GM18907 (cell line): ENCODE measurements around the gene LRRIQ4.

Experiments
- ATAC-seq: cut with Tn5 transposase; IDR thresholded peaks from one replicate; pipeline ENCODE4 v1.9.1; 2021; ENCODE audit warnings: mild to moderate bottlenecking, moderate library complexity; ENCODE audit not compliant: unreplicated experiment

The LRRIQ4 gene

DNA sequence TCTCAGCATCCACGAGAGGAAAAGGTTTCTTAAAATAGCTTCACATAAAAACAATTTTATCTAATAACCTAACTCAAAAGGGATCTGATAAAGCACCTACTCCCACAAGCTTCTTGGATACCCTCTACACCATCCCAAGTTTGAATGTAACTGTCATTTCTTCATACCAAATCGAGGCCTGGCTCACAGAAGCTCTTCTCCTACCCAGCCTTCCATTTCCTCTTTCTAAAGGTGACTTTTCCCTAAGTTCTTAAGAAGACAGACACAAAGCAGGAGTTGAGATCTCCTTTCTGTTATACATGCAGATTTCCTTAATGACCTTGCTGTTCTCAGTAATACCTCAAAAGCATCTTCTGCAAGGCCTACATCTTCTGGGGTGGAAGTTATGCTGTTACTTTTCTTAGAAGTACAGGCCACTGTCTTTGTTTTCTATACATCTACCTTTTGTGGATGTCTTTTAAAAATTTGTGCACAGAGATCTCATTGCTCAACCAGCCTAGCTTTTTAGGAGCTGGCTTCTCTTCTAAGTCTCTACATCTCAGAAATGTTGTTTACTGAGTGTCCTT is 3.4 kb upstream of the LRRIQ4 start:
- ATAC-seq: no peak

DNA sequence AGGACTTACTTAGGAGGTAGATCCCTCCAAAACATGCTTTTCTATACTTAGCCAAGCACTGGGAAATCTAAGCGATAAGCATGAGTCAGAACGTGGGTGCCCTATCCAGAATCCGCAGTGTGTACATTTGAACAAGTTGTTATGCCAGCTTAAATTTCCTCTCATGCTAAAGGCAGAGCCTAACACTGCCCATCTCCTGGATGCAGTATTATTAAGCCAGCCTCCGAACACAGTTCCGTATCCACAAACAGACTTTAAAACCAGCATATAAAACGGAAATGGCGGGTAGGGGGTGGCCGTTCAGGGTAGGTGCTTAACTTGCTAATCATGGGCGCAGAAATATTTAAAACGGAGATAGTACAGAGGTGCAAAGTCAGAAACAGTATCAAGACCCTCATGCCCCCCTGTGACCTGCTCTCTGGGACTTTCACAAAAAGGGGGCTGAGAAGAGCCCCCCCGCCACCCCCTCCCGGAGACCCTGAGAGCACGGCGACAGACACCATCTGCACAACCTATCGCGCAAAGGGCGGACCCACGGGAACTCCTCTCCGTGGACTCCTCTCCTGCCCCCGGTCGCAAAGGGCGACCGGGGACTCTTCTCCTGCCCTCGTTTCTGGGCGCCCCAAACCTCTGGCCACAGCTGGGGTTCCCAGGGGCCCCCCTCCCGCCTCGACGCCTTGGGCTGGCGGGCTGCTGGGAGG is 889 bp upstream of the LRRIQ4 start:
- peak; percentile 9 for ATAC-seq

DNA sequence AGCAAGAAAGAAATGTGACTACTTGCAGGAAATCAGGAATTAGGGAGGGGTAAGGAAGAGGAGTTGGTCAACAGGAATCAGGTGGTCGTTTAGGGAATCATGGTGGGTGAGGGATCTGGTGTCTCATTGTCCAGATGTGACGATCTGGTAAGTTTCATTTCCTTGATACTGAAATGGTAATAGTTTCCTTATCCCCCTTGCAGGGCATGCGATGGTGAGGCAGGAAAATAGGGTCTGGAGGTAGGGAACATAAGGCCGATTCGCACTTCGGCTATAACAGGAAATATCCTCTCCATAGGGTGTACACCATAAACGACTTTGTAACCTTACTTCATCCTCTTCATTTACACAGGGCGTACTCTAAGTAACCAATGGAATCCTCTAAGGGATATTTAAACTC is 608 bp downstream of the LRRIQ4 start:
- no peak for ATAC-seq

DNA sequence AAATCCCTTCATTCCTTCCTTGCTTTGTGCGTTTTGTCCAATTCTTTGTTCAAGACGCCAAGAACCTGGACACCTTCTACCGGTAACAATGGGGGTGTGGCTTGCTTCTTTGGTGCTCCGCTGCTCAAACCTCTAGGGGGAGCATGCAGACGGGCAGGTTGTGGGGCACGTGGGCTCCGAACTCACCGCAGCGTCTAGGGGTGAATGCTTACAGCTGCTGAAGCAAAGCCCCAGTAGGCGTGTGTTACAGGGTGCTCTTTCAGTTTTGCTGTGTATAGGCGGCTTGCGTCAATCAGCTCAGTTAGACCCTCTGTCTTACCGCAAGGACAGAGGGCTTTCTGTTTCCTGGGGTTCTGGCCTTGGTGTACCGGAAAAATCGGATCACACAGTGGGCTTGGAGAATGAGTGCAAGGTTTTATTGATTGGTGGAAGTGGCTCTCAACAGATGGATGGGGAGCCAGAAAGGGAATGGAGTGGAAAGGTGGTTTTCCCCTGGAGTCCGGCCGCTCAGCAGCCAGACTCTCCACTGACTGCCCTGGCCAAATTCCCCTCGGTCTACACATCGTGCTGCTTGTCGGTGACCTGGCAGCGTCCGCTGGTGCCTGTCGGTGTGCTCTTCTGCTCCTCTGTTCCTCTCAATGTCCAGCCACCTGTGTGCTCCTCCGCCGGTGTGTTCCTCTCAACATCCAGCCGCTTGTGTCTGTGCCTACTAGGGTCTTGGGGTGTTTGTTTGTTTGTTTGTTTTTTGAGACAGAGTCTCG is 1.3 kb downstream of the LRRIQ4 start:
- peak; percentile 91 for ATAC-seq

DNA sequence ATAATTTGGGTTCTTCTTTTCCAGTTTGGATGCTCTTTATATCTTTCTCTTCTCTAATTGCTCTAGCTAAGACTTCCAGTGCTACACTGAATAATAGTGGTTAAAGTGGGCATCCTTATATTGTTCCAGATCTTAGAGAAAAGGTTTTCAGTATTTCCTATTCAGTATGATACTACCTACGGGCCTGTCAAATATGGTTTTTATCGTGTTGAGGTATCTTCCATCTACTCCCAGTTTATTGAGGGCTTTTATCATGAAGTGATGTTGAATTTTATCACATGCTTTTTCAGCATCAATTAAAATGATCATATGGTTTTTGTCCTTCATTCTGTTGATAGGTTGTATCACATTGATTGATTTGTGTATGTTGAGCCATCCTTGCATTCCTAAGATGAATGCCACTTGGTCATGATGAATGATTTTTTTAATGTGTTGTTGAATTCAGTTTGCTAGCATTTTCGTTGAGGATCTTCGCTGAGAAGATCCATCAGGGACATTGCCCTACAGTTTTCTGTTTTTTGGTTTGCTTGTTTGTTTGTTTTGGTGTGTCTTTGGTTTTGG is 3.0 kb downstream of the LRRIQ4 start:
- no peak for ATAC-seq

DNA sequence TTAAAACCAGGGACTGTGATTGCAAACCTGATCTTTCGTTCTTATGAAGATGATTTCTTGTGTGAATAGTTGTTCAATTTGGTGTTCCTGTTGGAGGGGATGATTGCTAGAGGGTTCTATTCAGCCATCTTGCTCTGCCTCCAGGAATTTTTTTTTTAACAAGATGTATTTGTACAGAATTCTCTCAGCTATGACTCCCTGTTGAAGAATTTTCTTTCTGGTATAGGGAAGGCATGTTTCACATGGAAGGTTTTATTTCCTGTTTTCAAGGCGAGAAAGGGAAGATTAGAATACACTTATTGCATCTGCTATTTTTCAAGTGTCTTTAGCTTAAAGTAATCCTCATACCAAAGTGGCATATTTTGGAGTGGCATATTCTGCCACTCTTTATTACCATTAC is 5.6 kb downstream of the LRRIQ4 start:
- ATAC-seq: no peak

DNA sequence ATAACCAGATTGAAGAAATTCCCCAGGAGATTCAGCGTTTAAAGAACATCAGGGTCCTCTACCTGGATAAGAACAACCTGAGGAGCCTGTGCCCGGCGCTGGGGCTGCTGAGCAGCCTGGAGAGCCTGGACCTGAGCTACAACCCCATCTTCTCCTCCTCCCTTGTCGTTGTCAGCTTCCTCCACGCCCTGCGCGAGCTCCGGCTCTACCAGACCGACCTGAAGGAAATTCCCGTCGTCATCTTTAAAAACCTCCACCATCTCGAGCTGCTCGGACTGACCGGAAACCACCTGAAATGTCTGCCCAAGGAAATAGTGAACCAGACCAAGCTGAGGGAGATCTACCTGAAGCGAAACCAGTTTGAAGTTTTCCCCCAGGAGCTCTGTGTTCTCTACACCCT is 9.4 kb downstream of the LRRIQ4 start:
- no peak for ATAC-seq

DNA sequence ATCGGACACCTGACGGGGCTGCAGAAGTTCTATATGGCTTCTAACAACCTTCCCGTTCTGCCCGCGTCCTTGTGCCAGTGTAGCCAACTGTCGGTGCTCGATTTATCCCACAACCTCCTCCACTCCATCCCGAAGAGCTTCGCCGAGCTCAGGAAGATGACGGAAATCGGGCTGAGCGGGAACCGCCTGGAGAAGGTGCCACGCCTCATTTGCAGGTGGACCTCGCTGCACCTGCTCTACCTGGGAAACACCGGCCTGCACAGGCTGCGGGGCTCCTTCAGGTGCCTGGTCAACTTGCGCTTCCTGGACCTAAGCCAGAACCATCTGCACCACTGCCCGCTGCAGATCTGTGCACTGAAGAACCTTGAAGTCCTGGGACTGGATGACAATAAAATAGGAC is 9.9 kb downstream of the LRRIQ4 start:
- no peak for ATAC-seq

DNA sequence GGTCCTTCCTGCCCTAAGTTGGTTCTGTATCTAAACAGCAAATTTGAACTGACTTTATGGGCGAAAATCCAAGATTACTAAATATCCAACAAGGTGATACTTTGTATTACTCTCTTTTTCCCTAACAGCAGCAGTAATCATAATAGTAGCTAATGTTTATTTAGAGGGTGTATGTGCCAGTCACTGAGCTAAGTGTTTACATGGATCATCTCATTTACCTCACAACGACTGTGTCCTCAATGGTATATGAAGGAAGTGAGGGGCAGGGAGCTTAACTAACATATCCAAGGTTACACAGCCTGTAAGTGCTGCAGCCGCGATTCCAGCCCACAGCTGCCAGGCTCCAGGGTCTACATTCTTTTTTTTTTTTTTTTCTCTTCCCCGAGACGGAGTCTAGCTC is 10.3 kb downstream of the LRRIQ4 start:
- no peak for ATAC-seq

DNA sequence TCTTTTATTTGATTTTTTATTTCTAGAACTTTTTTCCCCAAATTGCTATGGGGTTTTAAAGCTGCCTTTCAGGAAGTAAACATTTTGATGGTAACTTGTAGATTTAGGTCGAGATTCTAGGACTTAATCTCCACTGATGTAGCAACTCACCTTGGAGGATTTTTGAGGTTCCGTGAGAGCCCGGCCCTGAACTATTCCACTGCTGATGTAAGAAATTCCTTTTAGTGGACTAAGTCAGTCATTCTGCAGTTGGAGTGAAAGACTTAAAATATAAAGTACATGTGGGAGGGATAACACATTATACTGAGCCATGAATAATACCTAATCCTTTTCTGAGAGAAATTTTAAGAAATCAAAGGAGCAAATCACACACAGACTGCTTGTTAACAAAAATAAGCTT is 12.6 kb downstream of the LRRIQ4 start:
- ATAC-seq: no peak

DNA sequence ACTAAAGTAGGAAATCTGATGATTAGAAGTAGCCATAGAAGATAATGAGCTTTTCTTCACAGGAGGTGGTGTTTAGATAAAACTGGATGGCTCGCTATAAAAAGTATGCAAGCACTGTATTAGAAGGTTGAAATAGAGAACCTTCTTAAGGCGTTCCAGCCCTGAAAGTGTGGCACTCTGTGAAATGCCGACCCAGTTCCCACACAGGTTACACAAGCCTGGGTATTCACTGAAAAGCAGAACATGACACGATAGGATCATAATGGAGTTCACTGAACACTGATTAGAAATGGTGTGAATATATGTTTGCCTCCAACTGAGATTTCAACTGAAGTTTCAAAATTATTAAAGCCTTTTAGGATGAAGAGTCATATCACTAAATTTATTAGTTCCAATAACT is 15.0 kb downstream of the LRRIQ4 start:
- no peak for ATAC-seq

DNA sequence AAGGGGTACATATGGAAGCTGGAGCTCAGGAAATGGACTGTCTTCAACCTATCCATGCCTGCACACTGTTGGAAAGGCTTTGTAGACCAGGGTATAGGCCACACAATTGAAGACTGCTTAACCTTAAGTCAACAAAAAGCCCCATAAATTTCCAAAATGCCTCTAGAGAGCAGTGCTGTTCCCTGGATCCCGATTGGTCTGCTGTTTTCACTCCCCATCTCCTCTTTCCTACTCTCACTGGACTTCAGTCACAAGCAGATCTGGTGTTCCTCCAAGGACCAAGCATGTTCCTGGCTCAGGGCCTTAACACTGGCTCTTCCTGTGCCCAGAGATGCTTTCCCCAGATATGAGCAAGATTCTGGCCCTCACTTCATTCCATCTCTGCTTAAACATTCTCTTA is 22.9 kb downstream of the LRRIQ4 start:
- peak; percentile 8 for ATAC-seq

DNA sequence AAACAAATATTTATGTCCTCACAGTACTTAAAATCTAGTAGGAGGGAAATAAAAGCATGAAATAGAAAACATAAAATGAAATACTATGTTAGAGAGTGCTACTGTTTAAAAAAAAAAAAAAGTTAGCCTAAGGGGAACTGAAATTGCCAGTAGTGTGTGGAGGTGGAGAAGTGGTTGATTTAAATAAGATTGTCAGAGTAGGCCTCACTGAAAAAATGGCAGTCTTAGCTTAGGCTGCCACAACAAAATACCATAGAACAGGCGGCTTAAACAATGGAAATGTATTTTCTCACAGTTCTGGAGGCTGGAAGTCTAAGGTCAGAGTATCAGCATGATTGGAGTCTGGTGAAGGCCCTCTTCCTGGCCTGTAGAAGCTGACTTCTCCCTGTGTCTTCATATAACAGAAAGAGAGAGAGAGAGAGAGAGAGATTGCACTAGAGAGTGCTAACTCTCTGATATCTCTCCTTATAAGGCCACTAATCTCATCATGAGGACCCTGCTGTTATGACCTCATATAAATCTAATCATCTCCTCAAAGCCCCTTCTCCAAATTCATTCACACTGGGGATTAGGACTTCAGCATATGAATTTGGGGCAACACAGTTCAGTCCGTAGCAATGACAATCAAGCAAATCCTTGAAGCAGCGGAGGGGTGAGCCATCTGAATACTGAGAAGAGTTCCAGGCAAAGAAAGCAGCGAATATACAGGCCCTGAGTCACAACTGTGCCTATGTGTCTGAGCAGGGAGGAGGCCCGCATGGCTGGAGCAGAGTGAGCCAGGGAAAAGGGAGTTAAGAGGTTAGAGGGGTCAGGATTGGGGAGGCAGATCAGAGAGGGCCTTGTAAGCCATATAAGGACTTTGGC is 23.6 kb downstream of the LRRIQ4 start:
- peak; percentile 91 for ATAC-seq

DNA sequence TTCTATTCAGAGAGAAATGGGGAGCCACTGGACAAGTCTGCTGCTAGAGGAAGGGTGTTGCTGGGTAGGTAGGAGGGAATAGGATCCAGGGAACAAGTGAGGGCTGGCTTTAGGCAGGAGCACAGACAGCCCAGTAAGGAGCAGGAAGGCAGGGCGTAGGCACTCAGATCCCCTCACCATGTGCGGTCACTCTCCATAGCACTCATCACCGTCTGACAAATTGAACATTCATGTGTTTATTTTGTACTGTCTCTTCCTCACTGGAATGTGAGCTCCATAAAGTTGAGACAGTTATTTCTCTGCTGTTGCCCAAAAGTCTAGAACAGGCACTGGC is 24.2 kb downstream of the LRRIQ4 start:
- ATAC-seq: no peak

DNA sequence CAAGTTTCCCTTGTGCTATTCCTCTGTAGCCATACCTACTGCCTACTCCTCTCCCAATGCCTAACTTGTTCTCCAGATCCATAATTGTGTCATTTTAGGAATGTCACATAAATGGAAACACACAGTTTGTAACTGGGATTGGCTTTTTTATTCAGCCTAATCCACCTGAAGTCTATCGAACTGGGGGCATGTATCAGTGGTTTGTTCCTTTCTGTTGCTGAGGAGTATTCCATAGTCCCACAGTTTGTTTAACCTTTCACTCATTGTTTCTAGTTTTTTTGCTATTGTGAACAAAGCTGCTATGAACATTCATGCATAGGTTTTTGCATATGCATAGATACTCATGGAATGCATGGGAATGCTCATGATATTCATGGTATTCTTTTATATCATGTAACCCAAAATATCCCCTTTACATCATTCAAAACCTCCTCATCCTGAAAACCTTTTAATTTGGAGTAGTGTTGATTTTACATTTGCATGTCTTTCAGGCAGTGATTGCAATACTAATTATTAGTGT is 25.9 kb downstream of the LRRIQ4 start:
- ATAC-seq: no peak

DNA sequence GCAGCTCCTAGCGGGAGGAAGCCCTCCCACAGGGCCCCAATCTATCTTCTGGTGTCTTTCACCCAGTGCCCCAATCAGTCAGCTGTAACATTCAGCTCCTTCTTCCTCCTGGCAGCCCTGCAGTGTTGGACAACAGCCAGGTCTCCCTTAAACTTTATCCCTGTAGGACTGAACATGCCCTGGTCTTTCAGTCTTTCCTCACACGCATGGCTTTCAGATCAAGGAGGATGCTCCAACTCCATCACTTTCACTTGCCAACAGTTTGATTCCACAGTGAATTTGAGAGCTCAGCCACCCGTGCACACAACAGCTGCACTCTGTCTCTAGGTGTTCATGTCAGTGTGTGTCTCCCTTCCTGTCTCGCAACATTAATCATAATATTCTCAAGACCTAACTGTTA is 28.5 kb downstream of the LRRIQ4 start:
- ATAC-seq: peak; percentile 78

DNA sequence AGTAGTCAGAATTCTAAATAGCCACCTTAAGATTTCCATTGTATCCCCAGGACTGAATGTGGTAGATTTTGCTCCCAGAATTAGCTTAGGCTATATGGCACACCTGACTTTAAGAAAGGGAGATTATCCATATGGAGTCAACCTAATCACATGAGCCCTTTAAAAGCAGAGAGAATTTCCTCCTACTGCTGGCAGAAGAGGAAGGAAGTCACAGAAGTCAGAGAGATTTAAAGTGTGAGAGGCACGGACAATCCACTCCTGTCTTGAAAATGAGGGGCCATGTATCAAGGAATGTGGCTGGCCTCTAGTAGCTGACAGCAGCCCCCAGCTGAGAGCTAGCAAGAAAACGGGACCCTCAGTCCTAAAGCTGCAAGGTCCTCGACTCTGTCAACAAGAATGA is 30.3 kb downstream of the LRRIQ4 start:
- no peak for ATAC-seq

DNA sequence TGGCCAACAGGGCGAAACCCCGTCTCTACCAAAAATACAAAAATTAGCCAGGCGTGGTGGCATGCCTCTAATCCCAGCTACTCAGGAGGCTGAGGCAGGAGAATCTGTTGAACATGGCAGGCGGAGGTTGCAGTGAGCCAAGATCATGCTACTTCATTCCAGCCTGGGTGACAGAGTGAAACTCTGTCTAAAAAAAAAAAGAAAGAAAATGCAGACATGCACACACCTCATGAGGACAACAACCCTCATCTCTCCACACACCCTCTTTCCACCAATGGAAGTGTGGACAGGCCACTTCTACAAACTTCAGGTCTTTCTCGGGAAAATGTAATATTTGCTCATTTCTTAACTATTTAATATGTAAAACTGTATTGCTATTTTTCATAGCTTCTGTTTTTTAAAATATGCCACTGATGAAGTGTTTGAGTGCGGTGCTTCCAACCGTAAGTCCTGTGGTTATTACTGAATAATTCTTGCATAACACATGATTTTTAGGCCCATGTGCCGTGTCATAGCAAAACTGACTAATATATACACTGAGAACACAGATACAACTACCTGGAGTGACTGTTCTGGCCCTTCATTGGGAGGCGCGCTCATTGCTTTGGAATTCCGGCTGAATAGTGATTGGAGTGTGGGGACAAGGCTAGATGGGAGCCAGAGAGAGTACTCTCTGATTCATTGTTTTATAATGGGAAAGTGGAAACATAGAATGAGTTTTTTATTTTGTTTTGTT is 34.0 kb downstream of the LRRIQ4 start:
- ATAC-seq: peak; percentile 97

DNA sequence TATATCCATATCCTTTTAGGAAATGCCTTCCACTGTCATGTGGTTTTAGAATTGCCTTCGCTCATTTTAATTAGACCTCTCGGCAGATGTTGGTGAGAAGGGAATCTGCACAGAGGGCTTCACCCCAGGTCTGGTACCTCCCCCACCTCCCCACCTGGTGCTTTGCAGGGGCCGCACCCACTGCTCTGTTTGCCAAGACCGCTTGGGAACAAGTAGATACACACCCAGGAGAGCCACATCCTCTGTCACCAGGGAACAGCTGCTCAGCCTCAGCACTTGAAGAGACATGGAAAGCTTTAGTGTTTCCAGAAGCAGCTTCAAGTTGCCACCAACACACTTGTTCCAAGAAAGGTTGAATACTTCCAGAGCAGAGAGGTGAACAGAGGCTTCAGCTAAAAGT is 35.2 kb downstream of the LRRIQ4 start:
- no peak for ATAC-seq

DNA sequence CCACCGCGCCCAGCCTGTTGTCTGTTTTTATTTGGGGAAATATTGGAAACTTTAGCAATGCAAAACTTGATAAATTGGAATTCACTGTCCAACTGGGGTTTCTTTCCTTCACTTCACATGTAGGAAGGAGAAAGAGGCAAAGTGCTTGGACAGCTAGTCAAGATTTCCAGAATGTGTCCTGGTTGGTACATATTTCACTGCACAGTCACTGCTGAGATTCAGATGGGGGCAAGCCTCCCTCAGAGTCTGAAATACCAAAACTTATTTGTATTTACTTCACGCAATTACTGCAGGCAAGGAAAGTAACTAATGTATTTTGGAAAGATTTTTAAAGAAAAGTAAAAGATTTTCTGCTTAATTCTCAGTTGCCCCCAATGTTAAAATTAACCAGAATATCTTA is 36.1 kb downstream of the LRRIQ4 start:
- no peak for ATAC-seq
